ENCODE measurements around the gene SCUBE3. TPM values are rescaled to one million over a fixed set of nuclear protein-coding genes. Genes with fewer than 3 reads are reported as not detected.

Gene SCUBE3
- total and polyA plus RNA-seq, 2 of the 4 experiments (the other 2 are of a cell fraction), result 19.9 to 45.5 TPM

GRCh38 chr6:35264550-35265274 lies 51.0 kb downstream of the SCUBE3 start:
- no peak for TF ChIP-seq CEBPB (IDR thresholded peaks at IDR 0.05; ENCODE audit: low read depth, low read length)
- no peak for TF ChIP-seq MAZ (IDR thresholded peaks at IDR 0.05; ENCODE audit: borderline replicate concordance, low read depth, low read length)
- no peak for TF ChIP-seq RCOR1 (IDR thresholded peaks at IDR 0.05; ENCODE audit: insufficient replicate concordance, low read length)
- no peak for TF ChIP-seq MXI1 (IDR thresholded peaks at IDR 0.05; ENCODE audit: borderline replicate concordance, low read depth, low read length)
- TF ChIP-seq NFE2L2 (IDR thresholded peaks at IDR 0.05; ENCODE audit: low read depth, low read length), result no peak
- TF ChIP-seq MAFK (IDR thresholded peaks at IDR 0.05; ENCODE audit: low read depth, low read length), result no peak
- TF ChIP-seq, protein P1, sequence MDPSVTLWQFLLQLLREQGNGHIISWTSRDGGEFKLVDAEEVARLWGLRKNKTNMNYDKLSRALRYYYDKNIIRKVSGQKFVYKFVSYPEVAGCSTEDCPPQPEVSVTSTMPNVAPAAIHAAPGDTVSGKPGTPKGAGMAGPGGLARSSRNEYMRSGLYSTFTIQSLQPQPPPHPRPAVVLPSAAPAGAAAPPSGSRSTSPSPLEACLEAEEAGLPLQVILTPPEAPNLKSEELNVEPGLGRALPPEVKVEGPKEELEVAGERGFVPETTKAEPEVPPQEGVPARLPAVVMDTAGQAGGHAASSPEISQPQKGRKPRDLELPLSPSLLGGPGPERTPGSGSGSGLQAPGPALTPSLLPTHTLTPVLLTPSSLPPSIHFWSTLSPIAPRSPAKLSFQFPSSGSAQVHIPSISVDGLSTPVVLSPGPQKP (IDR thresholded peaks at IDR 0.05; ENCODE audit: borderline replicate concordance, low read depth, low read length), result no peak
- TF ChIP-seq BHLHE40 (IDR thresholded peaks at IDR 0.05; ENCODE audit: low read depth, low read length), result no peak
- no peak for TF ChIP-seq SMC3 (IDR thresholded peaks at IDR 0.05; ENCODE audit: low read depth, low read length)
- no peak for TF ChIP-seq CHD1 (IDR thresholded peaks at IDR 0.05; ENCODE audit: low read depth, low read length)
- no peak for TF ChIP-seq USF2 (IDR thresholded peaks at IDR 0.05; ENCODE audit: low read depth, low read length)
- TF ChIP-seq, protein P2, sequence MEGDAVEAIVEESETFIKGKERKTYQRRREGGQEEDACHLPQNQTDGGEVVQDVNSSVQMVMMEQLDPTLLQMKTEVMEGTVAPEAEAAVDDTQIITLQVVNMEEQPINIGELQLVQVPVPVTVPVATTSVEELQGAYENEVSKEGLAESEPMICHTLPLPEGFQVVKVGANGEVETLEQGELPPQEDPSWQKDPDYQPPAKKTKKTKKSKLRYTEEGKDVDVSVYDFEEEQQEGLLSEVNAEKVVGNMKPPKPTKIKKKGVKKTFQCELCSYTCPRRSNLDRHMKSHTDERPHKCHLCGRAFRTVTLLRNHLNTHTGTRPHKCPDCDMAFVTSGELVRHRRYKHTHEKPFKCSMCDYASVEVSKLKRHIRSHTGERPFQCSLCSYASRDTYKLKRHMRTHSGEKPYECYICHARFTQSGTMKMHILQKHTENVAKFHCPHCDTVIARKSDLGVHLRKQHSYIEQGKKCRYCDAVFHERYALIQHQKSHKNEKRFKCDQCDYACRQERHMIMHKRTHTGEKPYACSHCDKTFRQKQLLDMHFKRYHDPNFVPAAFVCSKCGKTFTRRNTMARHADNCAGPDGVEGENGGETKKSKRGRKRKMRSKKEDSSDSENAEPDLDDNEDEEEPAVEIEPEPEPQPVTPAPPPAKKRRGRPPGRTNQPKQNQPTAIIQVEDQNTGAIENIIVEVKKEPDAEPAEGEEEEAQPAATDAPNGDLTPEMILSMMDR (conservative IDR thresholded peaks at IDR 0.05; ENCODE audit: low read depth, low read length), result no peak
- no peak for TF ChIP-seq FOS (IDR thresholded peaks at IDR 0.05; ENCODE audit: low read depth, low read length)
- TF ChIP-seq POLR2A (IDR thresholded peaks at IDR 0.05; ENCODE audit: low read depth, low read length), result no peak
- H3K9me3 ChIP-seq (ENCODE audit: control insufficient read depth, insufficient read depth, low read length), result no peaks in the 10 kb centered on the region
- no peaks in the 10 kb centered on the region; the same call in 1 of the 2 replicates for H4K20me1 ChIP-seq (ENCODE audit: insufficient read depth, low read length)
- 0 out of 2 replicates have a peak, but pooled peaks cover 5% of the 10 kb centered on the region for H3K4me1 ChIP-seq (ENCODE audit: control insufficient read depth, insufficient read depth, low read length)
- H3K4ac ChIP-seq (ENCODE audit: low read depth, low read length), result no peak overlapping the region
- H3K9ac ChIP-seq (ENCODE audit: low read depth, low read length), result no peak overlapping the region
- no peak overlapping the region for H2AFZ ChIP-seq (replicated peaks; ENCODE audit: low read length, poor library complexity)
- H3K79me1 ChIP-seq (ENCODE audit: low read depth in 1 of 2, low read length in 2 of 2), result peaks cover 28 to 46% of the 10 kb centered on the region in 2 experiments
- no peaks in the 10 kb centered on the region for H3K27me3 ChIP-seq (ENCODE audit: control insufficient read depth, insufficient read depth, low read length)
- no peak overlapping the region for H3K14ac ChIP-seq (replicated peaks; ENCODE audit: low read depth, low read length)
- in situ Hi-C loops (cut with MboI; ENCODE audit: low sequenced_read_pairs) (no loop called here), intact Hi-C loops (cut with micrococcal nuclease) (no loop called here), dilution Hi-C loops (cut with HindIII; ENCODE audit: low sequenced_read_pairs, unreplicated experiment) (no loop called here)
- BruUV-seq (replicated peaks), result no TSS peak
- H3K9me1 ChIP-seq (ENCODE audit: insufficient read depth, low read length), result peaks cover 13% of the 10 kb centered on the region
- no peak overlapping the region for H2AK9ac ChIP-seq (replicated peaks; ENCODE audit: low read depth, low read length, poor library complexity)
- no peak overlapping the region for H2BK20ac ChIP-seq (ENCODE audit: low read depth, low read length)
- H4K5ac ChIP-seq (ENCODE audit: low read depth, low read length), result no peak overlapping the region
- no peak overlapping the region for H3K27ac ChIP-seq (ENCODE audit: insufficient read depth, low read length)
- no peak overlapping the region for H3K18ac ChIP-seq (ENCODE audit: low read depth, low read length)
- DNase-seq (no peak), ATAC-seq (ENCODE audit: low read depth) (no peak)
- no peak overlapping the region; the same call in 1 of the 2 replicates for H3K23ac ChIP-seq (ENCODE audit: low read depth, low read length)
- ChIA-PET CTCF (no interaction called here), POLR2A (ENCODE audit: unreplicated experiment) (no interaction called here)
- H2AK5ac ChIP-seq (ENCODE audit: low read depth, low read length), result no peak overlapping the region
- no peak overlapping the region for H2BK15ac ChIP-seq (ENCODE audit: low read depth, low read length)
- no peak overlapping the region for H3K56ac ChIP-seq (ENCODE audit: extremely low read depth, insufficient read depth, low read length)
- no peak overlapping the region for H4K8ac ChIP-seq (ENCODE audit: low read depth in 2 of 2, low read length in 2 of 2)
- H3K4me2 ChIP-seq (ENCODE audit: low read depth, low read length), result no peak overlapping the region
- H3K4me3 ChIP-seq (ENCODE audit: insufficient read depth, low read depth, low read length), result no peak overlapping the region
- H4K91ac ChIP-seq (ENCODE audit: insufficient read depth, low read depth, low read length), result no peak overlapping the region
- no peak overlapping the region for H2BK120ac ChIP-seq (ENCODE audit: low read depth, low read length)
- H3K36me3 ChIP-seq (ENCODE audit: control insufficient read depth, insufficient read depth, low read length), result 0 out of 2 replicates have a peak, but pooled peaks cover 2% of the 10 kb centered on the region
- H2BK5ac ChIP-seq (ENCODE audit: low read depth, low read length, poor library complexity, severe bottlenecking), result no peak overlapping the region

Measured in IMR-90 (cell line).